NCI-H748 (cell line): Measurements from ENCODE around the gene GABRR3.

Experiments used
- DNase-seq: peaks from one replicate; lab custom pipeline; 2025; ENCODE audit not compliant: unreplicated experiment; lab: John Stamatoyannopoulos, UW

The GABRR3 gene

GRCh38 chr3:98035208-98035607 is at the start of gene GABRR3:
TSS of gene GABRR3 (minus strand) at chr3:98035315. CDS start at chr3:98034987, 328 bp downstream.
- no peak for DNase-seq

- DNase-seq = no peak
Observed at GRCh38 chr3:98073486-98073885, 38.4 kb upstream of the GABRR3 start.

GRCh38 chr3:98070840-98071239 is 35.7 kb upstream of the GABRR3 start:
- DNase-seq = no peak

GRCh38 chr3:98068824-98069223 is 33.7 kb upstream of the GABRR3 start:
- no peak for DNase-seq

- no peak for DNase-seq
Observed at GRCh38 chr3:98058244-98058960, 23.3 kb upstream of the GABRR3 start.

GRCh38 chr3:98057631-98058030 is 22.5 kb upstream of the GABRR3 start:
- no peak for DNase-seq

GRCh38 chr3:98056035-98056434 is 20.9 kb upstream of the GABRR3 start:
- no peak for DNase-seq

- no peak for DNase-seq
Observed at GRCh38 chr3:98049271-98049670, 14.2 kb upstream of the GABRR3 start.

- DNase-seq = no peak
Observed at GRCh38 chr3:98048586-98048985, 13.5 kb upstream of the GABRR3 start.

- no peak for DNase-seq
Observed at GRCh38 chr3:98041350-98041749, 6.2 kb upstream of the GABRR3 start.

- peak; percentile 70 for DNase-seq
Observed at GRCh38 chr3:98039322-98040024, 4.4 kb upstream of the GABRR3 start.

- no peak for DNase-seq
Observed at GRCh38 chr3:98038876-98039275, 3.8 kb upstream of the GABRR3 start.

GRCh38 chr3:98038286-98038685 is 3.2 kb upstream of the GABRR3 start:
- DNase-seq = no peak

GRCh38 chr3:98034486-98034885 is 629 bp downstream of the GABRR3 start:
- DNase-seq = no peak

GRCh38 chr3:98034036-98034435 is 1.1 kb downstream of the GABRR3 start:
- no peak for DNase-seq

- DNase-seq = no peak
Observed at GRCh38 chr3:98032904-98033303, 2.2 kb downstream of the GABRR3 start.

- DNase-seq = no peak
Observed at GRCh38 chr3:98032265-98032664, 2.9 kb downstream of the GABRR3 start.

- DNase-seq = no peak
Observed at GRCh38 chr3:98029083-98029482, 6.0 kb downstream of the GABRR3 start.

GRCh38 chr3:98027085-98027446 is 8.0 kb downstream of the GABRR3 start:
- DNase-seq = peak; percentile 38

- DNase-seq = no peak
Observed at GRCh38 chr3:98026425-98027084, 8.6 kb downstream of the GABRR3 start.

- DNase-seq = no peak
Observed at GRCh38 chr3:98025392-98025945, 9.6 kb downstream of the GABRR3 start.
